Measurements from ENCODE around the gene PEX11G.

DNA sequence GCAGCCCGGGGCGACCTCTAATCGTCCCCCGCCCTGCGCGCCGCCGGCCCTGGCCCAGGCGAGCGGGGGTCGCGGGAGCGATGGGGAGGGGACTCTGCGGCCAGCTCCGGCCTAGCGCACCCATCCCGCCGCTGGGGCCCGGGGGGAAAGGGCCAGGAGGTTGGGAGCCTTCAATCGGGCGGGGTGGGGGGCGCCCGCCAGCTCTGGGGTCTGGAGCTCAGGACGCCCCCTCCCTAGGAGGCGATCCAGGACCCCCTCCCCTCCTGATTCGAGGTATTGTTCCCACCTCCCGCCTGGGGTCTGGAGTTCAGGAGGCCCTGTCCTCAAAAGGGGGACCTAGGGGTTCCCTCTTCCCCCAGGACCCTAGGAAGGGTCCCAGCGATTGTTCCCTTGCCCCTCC is 27.5 kb upstream of the PEX11G start:
- no peak for TF ChIP-seq EZH2phosphoT487 (IDR thresholded peaks at IDR 0.05; ENCODE audit: insufficient read depth, low read depth)
- no peak for TF ChIP-seq EZH2 (IDR thresholded peaks at IDR 0.05; ENCODE audit: insufficient read depth, poor library complexity, severe bottlenecking)
